ENCODE measurements around the gene ITGAL.
"Not testable (repeated sequence)": the region's sequence is repeated elsewhere in the genome, so short reads cannot be mapped to it uniquely, and the experiment has no call there.

ITGAL gene

GRCh38 chr16:30491744-30492308 is 19.3 kb downstream of the ITGAL start:
- DNase-seq: no peak

GRCh38 chr16:30493941-30494488 is 21.5 kb downstream of the ITGAL start:
- DNase-seq: no peak

GRCh38 chr16:30494709-30495108 is 22.2 kb downstream of the ITGAL start:
- DNase-seq: no peak

- no peak for DNase-seq
Measured at GRCh38 chr16:30499284-30499683, 26.7 kb downstream of the ITGAL start.

GRCh38 chr16:30503403-30504296 is 31.1 kb downstream of the ITGAL start:
- DNase-seq: no peak

GRCh38 chr16:30509081-30509765 is 36.7 kb downstream of the ITGAL start:
- DNase-seq: no peak

GRCh38 chr16:30510376-30510938 is 37.9 kb downstream of the ITGAL start:
- DNase-seq: no peak

GRCh38 chr16:30511509-30511908 is 39.0 kb downstream of the ITGAL start:
- no peak for DNase-seq

- no peak for DNase-seq
Measured at GRCh38 chr16:30515275-30515674, 42.7 kb downstream of the ITGAL start.

GRCh38 chr16:30518552-30518951 is 46.0 kb downstream of the ITGAL start:
- DNase-seq: no peak

GRCh38 chr16:30519120-30520049 is 46.8 kb downstream of the ITGAL start:
- no peak for DNase-seq

- DNase-seq: no peak
Measured at GRCh38 chr16:30521476-30521872, 48.9 kb downstream of the ITGAL start.

GRCh38 chr16:30521873-30522641 is 49.5 kb downstream of the ITGAL start:
- DNase-seq: no peak

- not testable (repeated sequence) for DNase-seq
Measured at GRCh38 chr16:30522702-30523463, 50.3 kb downstream of the ITGAL start.

GRCh38 chr16:30523768-30524574 is 51.4 kb downstream of the ITGAL start:
- peak in 2 of 56 donors; percentile 16 to 18 for DNase-seq

- no peak for DNase-seq
Measured at GRCh38 chr16:30524575-30525568, 52.3 kb downstream of the ITGAL start.

GRCh38 chr16:30525844-30526136 is 53.2 kb downstream of the ITGAL start:
- DNase-seq: no peak

Measured in amygdala (tissue), 56 donors.